OCI-LY7 (cell line): Measurements from ENCODE around the gene GNAQ. TPM values are rescaled to one million over a fixed set of nuclear protein-coding genes. Genes with fewer than 3 reads are reported as not detected.

Source experiments
- BruUV-seq: library from RNA; stranded (reverse); fragments of 400-500 nt; replicated peaks from 2 replicates; lab custom pipeline; 2021; lab: Mats Ljungman, UMichigan
- CTCF ChIA-PET: fragments of 300-600 bp; sonication (Branson Sonifier 250); formaldehyde crosslinking; loops from one replicate; lab custom pipeline; 2022; ENCODE audit warnings: antibody characterized with exemption; ENCODE audit not compliant: unreplicated experiment; lab: Charles Lee
- POLR2A ChIA-PET: fragments of 300-600 bp; sonication (Branson Sonifier 250); formaldehyde crosslinking; loops from one replicate; lab custom pipeline; 2022; ENCODE audit warnings: antibody characterized with exemption; lab: Charles Lee
- DNase-seq: peaks from one replicate; pipeline ENCODE4 v3.0.0-alpha.2; 2015; ENCODE audit warnings: low spot score
- H2AFZ ChIP-seq: fragments of 200-600 bp; sonication (generic), shearing (Covaris generic); 2 replicates; pipeline ENCODE4 v1.6.1; 2014; ENCODE audit warnings: mild to moderate bottlenecking, antibody characterized with exemption, low read length, moderate library complexity
- H3K27ac ChIP-seq: fragments of 200-600 bp; sonication (generic); 2 replicates; pipeline ENCODE4 v1.5.1; 2014; ENCODE audit warnings: mixed run types, low read depth, mild to moderate bottlenecking, moderate library complexity, low read length, inconsistent platforms; ENCODE audit not compliant: poor library complexity, severe bottlenecking
- H3K36me3 ChIP-seq: fragments of 200-600 bp; sonication (generic); 2 replicates; pipeline ENCODE4 v1.6.1; 2014; ENCODE audit warnings: mild to moderate bottlenecking, antibody characterized with exemption, low read length, moderate library complexity, mixed read lengths; ENCODE audit not compliant: insufficient read depth
- H3K4me1 ChIP-seq: fragments of 200-600 bp; sonication (generic); 2 replicates; pipeline ENCODE4 v1.5.1; 2014; ENCODE audit warnings: mild to moderate bottlenecking, low read length; ENCODE audit not compliant: insufficient read depth, poor library complexity, severe bottlenecking
- H3K4me2 ChIP-seq: fragments of 200-600 bp; sonication (generic); 2 replicates; pipeline ENCODE4 v1.6.1; 2014; ENCODE audit warnings: mild to moderate bottlenecking, low read length
- H3K4me3 ChIP-seq: fragments of 200-600 bp; sonication (generic); 2 replicates; pipeline ENCODE4 v1.5.1; 2014; ENCODE audit warnings: mild to moderate bottlenecking, low read depth, low read length; ENCODE audit not compliant: poor library complexity, severe bottlenecking
- H3K79me2 ChIP-seq: fragments of 200-600 bp; sonication (generic); 2 replicates; pipeline ENCODE4 v1.6.1; 2016; ENCODE audit warnings: low read depth, mild to moderate bottlenecking, low read length, moderate library complexity, mixed read lengths; ENCODE audit not compliant: insufficient read depth
- H3K9me2 ChIP-seq: fragments of 200-600 bp; sonication (generic); 2 replicates; pipeline ENCODE4 v1.6.1; 2016; ENCODE audit warnings: mild to moderate bottlenecking, low read length, mixed read lengths; ENCODE audit not compliant: insufficient read depth
- H3K9me3 ChIP-seq: fragments of 200-600 bp; sonication (generic); 2 replicates; pipeline ENCODE4 v1.6.1; 2014; ENCODE audit warnings: mild to moderate bottlenecking, mixed run types, low read length, mixed read lengths
- H4K20me1 ChIP-seq: fragments of 200-600 bp; sonication (generic); 2 replicates; pipeline ENCODE4 v1.6.1; 2014; ENCODE audit warnings: mild to moderate bottlenecking, antibody characterized with exemption, low read length, moderate library complexity, mixed read lengths; ENCODE audit not compliant: insufficient read depth
- CTCF ChIP-seq: fragments of 200-600 bp; sonication (generic); conservative IDR thresholded peaks from 2 replicates; pipeline ENCODE4 v1.5.1; 2014; ENCODE audit warnings: mild to moderate bottlenecking, antibody characterized with exemption, low read length, moderate library complexity, mixed read lengths
- EZH2phosphoT487 ChIP-seq: fragments of 200-600 bp; sonication (generic); IDR thresholded peaks from 2 replicates; pipeline ENCODE4 v1.6.1; 2018; ENCODE audit warnings: low read depth, borderline replicate concordance, mild to moderate bottlenecking, mixed run types, antibody characterized with exemption, low read length, moderate library complexity, mixed read lengths
- intact Hi-C: fragments of 100-400 bp; cut with micrococcal nuclease; formaldehyde crosslinking; loops from one replicate; pipeline ENCODE4 v1.10.0; 2022; ENCODE audit not compliant: unreplicated experiment
- total RNA-seq, 2 experiments: library from RNA; depleted of rRNA in 1 of 2; stranded (reverse); fragments of >200 nt in 1 of 2; shearing (Covaris generic) in 1 of 2; gene quantifications; 2 replicates each; pipeline ENCODE4 v1.2.3, GENCODE V29; 2014 to 2022

Gene GNAQ
- total RNA-seq, 2 experiments from 2014 or later = not detected

DNA sequence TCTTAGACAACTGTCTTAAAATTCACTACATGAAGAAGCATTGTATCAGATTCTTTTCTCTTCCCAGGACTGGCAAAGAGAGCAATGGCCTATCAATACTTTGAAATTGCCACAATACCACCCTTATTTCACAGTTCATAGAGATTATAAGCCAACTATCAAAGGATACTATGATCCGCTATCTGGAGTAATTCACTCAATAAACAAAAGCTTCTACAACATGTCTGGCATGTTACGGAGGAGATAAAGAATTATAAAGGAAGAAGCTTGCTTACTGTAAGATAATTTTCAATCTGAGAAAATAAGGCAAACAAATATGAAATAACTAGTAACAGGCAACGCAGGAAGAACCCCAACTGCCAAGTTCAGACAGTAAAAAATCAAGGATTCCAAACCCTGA is 114.8 kb downstream of the GNAQ start:
- no peak for TF ChIP-seq EZH2phosphoT487
- no peak for TF ChIP-seq CTCF
- Histone ChIP-seq H3K4me3 (no peak overlapping the region), H3K36me3 (no peaks in the 10 kb centered on the region), H3K4me1 (no peaks in the 10 kb centered on the region), H2AFZ (no peak overlapping the region), H3K4me2 (no peak overlapping the region), H4K20me1 (no peaks in the 10 kb centered on the region), H3K9me3 (no peaks in the 10 kb centered on the region), H3K9me2 (no peaks in the 10 kb centered on the region), H3K79me2 (no peaks in the 10 kb centered on the region), H3K27ac (no peak overlapping the region)
- ChIA-PET POLR2A (interaction anchor here (1.3 kb wide), 1 partner anchor 24 kb away, joined by 5 read pairs; no protein-coding TSS in a partner anchor), CTCF (no interaction called here)
- intact Hi-C loops = no loop called here
- no peak for DNase-seq
- no TSS peak for BruUV-seq

DNA sequence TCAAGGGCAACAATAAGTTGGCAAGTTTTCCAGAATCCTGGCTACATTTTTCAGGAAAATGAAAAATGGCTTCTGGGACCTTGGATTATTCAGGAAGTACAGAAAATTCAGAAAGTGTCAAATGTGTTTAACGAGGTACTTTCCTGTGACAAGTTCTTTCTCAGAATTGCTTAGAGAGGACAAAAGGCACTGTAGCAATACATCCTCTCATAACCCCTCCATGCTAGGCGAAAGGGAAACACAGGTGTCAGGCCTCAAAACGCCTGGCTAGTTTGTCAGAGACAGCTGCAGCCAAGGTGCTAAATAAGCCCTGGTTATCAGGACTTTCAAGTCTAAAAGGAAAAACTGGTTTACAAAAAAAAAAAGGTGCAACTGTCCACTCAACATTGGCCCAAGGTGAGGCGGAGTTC is 115.2 kb downstream of the GNAQ start:
- ChIA-PET POLR2A (no interaction called here), CTCF (no interaction called here)
- Histone ChIP-seq H3K27ac (no peak overlapping the region), H4K20me1 (no peaks in the 10 kb centered on the region), H3K9me2 (no peaks in the 10 kb centered on the region), H3K4me3 (no peak overlapping the region), H3K36me3 (no peaks in the 10 kb centered on the region), H3K9me3 (no peaks in the 10 kb centered on the region), H3K4me2 (no peak overlapping the region), H3K79me2 (no peaks in the 10 kb centered on the region), H2AFZ (no peak overlapping the region), H3K4me1 (no peaks in the 10 kb centered on the region)
- BruUV-seq = no TSS peak
- intact Hi-C loops = no loop called here
- no peak for DNase-seq
- no peak for TF ChIP-seq CTCF
- no peak for TF ChIP-seq EZH2phosphoT487

GRCh38 chr9:77915744-77916143 is 115.9 kb downstream of the GNAQ start:
- CTCF ChIA-PET = no interaction called here
- no peaks in the 10 kb centered on the region for H3K9me2 ChIP-seq
- no peak overlapping the region for H3K4me2 ChIP-seq
- BruUV-seq = no TSS peak
- H3K9me3 ChIP-seq = no peaks in the 10 kb centered on the region
- no peaks in the 10 kb centered on the region for H4K20me1 ChIP-seq
- H2AFZ ChIP-seq = no peak overlapping the region
- no peak overlapping the region for H3K27ac ChIP-seq
- no peaks in the 10 kb centered on the region for H3K36me3 ChIP-seq
- intact Hi-C loops = no loop called here
- H3K4me1 ChIP-seq = no peaks in the 10 kb centered on the region
- DNase-seq = no peak
- TF ChIP-seq EZH2phosphoT487 (no peak), CTCF (no peak)
- H3K4me3 ChIP-seq = no peak overlapping the region
- POLR2A ChIA-PET = no interaction called here
- H3K79me2 ChIP-seq = no peaks in the 10 kb centered on the region
